AG04450 (cell line): Measurements from ENCODE around the gene FLT1. TPM values are rescaled to one million over a fixed set of nuclear protein-coding genes. Genes with fewer than 3 reads are reported as not detected.

Experiments used
- CTCF ChIA-PET: fragments of 300-600, 350-600 bp; formaldehyde crosslinking; extraction: SDS; loops from one replicate; lab custom pipeline; 2022; ENCODE audit warnings: antibody characterized with exemption, inconsistent platforms; lab: Charles Lee
- POLR2A ChIA-PET: fragments of 350-600 bp; formaldehyde crosslinking; extraction: SDS; loops from one replicate; lab custom pipeline; 2021; ENCODE audit warnings: antibody characterized with exemption, inconsistent platforms; lab: Yijun Ruan, JAX
- DNase-seq: peaks from one replicate; pipeline ENCODE4 v3.0.0-alpha.2; 2011; ENCODE audit warnings: low read depth, low spot score
- H3K27ac ChIP-seq: one replicate; pipeline ENCODE4 v1.5.1; 2012; ENCODE audit warnings: low read depth, low read length, control low read depth
- H3K27me3 ChIP-seq: one replicate; pipeline ENCODE4 v1.6.0; 2012; ENCODE audit warnings: low read length; ENCODE audit not compliant: control insufficient read depth, insufficient read depth
- H3K4me3 ChIP-seq: 2 replicates; pipeline ENCODE4 v1.5.1; 2011; ENCODE audit warnings: mild to moderate bottlenecking, low read depth, low read length, control low read depth
- H3K9me3 ChIP-seq: 2 replicates; pipeline ENCODE4 v1.5.1; 2012; ENCODE audit warnings: low read length; ENCODE audit not compliant: control insufficient read depth, insufficient read depth
- CTCF ChIP-seq: IDR thresholded peaks from 2 replicates; pipeline ENCODE4 v1.5.1; 2011; ENCODE audit warnings: low read depth, low read length, control low read depth, inconsistent platforms
- polyA plus RNA-seq: library from polyadenylated mRNA; depleted of rRNA; stranded (reverse); fragments of >200 nt; gene quantifications from 2 replicates; pipeline ENCODE4 v1.2.3, GENCODE V29; 2011

FLT1 gene
- polyA plus RNA-seq, 1 experiment, result 2.4 TPM

- no peak for TF ChIP-seq CTCF
- Histone ChIP-seq H3K9me3 (no peaks in the 10 kb centered on the region), H3K27me3 (no peaks in the 10 kb centered on the region), H3K27ac (no peak overlapping the region), H3K4me3 (no peak overlapping the region)
- ChIA-PET CTCF (no interaction called here), POLR2A (no interaction called here)
- no peak for DNase-seq
Observed at GRCh38 chr13:28267497-28267896, 227.4 kb downstream of the FLT1 start.

GRCh38 chr13:28258417-28258816 lies 236.5 kb downstream of the FLT1 start:
- Histone ChIP-seq H3K4me3 (no peak overlapping the region), H3K27me3 (no peaks in the 10 kb centered on the region), H3K27ac (no peak overlapping the region), H3K9me3 (no peaks in the 10 kb centered on the region)
- no peak for DNase-seq
- CTCF ChIA-PET, result no interaction called here
- POLR2A ChIA-PET, result no interaction called here
- no peak for TF ChIP-seq CTCF

DNA sequence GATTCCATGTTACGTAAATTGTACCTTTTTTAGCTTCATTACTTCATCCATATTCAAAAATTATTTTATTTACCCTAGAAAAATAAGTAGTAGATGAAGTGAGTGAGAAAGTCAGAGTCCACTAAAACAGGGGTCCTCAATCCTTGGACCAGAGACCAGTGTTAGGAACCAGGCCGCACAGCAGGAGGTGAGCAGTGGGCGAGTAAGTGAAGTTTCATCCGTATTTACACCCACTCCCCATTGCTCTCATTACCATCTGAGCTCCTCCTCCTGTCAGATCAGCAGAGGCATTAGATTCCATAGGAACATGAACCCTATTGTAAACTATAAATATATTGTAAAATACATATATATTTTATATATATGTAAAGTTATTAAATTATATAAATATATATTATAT lies 237.6 kb downstream of the FLT1 start:
- TF ChIP-seq CTCF, result no peak
- ChIA-PET CTCF (interaction anchor here (1.0 kb wide), 1 partner anchor 18 kb away, joined by 3 read pairs; no protein-coding TSS in a partner anchor), POLR2A (no interaction called here)
- no peak for DNase-seq
- H3K27me3 ChIP-seq, result no peaks in the 10 kb centered on the region
- H3K9me3 ChIP-seq, result no peaks in the 10 kb centered on the region
- H3K4me3 ChIP-seq, result no peak overlapping the region
- H3K27ac ChIP-seq, result no peak overlapping the region

DNA sequence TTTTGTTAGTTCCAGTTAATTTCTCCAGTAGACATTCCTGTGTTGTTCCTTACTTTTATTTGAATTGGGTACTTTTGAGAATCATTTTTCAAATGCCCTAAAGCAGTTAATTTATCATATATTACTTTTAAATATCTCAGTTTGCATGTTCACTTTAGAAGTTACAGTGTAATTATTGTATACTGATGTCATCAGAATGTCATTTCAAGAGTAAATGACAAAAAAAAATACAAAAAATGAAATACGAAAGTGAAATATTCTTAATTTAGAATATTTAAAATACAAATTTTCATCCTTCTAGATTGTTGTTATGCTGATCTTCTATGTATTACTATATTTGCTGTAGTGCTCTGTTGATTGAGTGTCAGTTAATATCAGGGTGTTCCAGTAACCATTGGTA lies 242.4 kb downstream of the FLT1 start:
- POLR2A ChIA-PET, result no interaction called here

GRCh38 chr13:28251466-28251865 lies 243.5 kb downstream of the FLT1 start:
- ChIA-PET POLR2A (no interaction called here), CTCF (no interaction called here)
- no peak overlapping the region for H3K4me3 ChIP-seq
- no peak overlapping the region for H3K27ac ChIP-seq
- TF ChIP-seq CTCF, result no peak
- no peaks in the 10 kb centered on the region for H3K9me3 ChIP-seq
- no peak for DNase-seq
- H3K27me3 ChIP-seq, result no peaks in the 10 kb centered on the region

More for the DNA sequence above, 242.4 kb downstream of the FLT1 start:
- Histone ChIP-seq H3K27ac (no peak overlapping the region), H3K27me3 (no peaks in the 10 kb centered on the region), H3K9me3 (no peaks in the 10 kb centered on the region), H3K4me3 (no peak overlapping the region)
- no peak for DNase-seq
- CTCF ChIA-PET, result no interaction called here
- TF ChIP-seq CTCF, result no peak
